ENCODE measurements around the gene POLR3C. TPM values are rescaled to one million over a fixed set of nuclear protein-coding genes. Genes with fewer than 3 reads are reported as not detected.

POLR3C gene, protein sequence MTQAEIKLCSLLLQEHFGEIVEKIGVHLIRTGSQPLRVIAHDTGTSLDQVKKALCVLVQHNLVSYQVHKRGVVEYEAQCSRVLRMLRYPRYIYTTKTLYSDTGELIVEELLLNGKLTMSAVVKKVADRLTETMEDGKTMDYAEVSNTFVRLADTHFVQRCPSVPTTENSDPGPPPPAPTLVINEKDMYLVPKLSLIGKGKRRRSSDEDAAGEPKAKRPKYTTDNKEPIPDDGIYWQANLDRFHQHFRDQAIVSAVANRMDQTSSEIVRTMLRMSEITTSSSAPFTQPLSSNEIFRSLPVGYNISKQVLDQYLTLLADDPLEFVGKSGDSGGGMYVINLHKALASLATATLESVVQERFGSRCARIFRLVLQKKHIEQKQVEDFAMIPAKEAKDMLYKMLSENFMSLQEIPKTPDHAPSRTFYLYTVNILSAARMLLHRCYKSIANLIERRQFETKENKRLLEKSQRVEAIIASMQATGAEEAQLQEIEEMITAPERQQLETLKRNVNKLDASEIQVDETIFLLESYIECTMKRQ
- 33.9 to 44.4 TPM (median 34.4 TPM) in 3 replicates for polyA plus RNA-seq
- 24.2 TPM for polyA plus RNA-seq (2011; ENCODE audit: low read depth)
- 29.2 and 35.5 TPM in 2 replicates for polyA plus RNA-seq (2011; cell fraction: cytosol; rRNA removed)
- 41.4 and 44.7 TPM in 2 replicates for polyA plus RNA-seq (2011; cell fraction: nucleus; rRNA removed)
- polyA plus RNA-seq (2012; ENCODE audit: low replicate concordance), result 17.8 and 24.1 TPM in 2 replicates
- polyA minus RNA-seq, result 20.3 to 49.4 TPM (median 46.9 TPM) in 3 replicates
- polyA minus RNA-seq (2011; cell fraction: cytosol; rRNA and poly(A)+ RNA removed), result 24.4 TPM
- polyA minus RNA-seq (2011; cell fraction: nucleus; rRNA and poly(A)+ RNA removed), result 17.8 and 28.3 TPM in 2 replicates

DNA sequence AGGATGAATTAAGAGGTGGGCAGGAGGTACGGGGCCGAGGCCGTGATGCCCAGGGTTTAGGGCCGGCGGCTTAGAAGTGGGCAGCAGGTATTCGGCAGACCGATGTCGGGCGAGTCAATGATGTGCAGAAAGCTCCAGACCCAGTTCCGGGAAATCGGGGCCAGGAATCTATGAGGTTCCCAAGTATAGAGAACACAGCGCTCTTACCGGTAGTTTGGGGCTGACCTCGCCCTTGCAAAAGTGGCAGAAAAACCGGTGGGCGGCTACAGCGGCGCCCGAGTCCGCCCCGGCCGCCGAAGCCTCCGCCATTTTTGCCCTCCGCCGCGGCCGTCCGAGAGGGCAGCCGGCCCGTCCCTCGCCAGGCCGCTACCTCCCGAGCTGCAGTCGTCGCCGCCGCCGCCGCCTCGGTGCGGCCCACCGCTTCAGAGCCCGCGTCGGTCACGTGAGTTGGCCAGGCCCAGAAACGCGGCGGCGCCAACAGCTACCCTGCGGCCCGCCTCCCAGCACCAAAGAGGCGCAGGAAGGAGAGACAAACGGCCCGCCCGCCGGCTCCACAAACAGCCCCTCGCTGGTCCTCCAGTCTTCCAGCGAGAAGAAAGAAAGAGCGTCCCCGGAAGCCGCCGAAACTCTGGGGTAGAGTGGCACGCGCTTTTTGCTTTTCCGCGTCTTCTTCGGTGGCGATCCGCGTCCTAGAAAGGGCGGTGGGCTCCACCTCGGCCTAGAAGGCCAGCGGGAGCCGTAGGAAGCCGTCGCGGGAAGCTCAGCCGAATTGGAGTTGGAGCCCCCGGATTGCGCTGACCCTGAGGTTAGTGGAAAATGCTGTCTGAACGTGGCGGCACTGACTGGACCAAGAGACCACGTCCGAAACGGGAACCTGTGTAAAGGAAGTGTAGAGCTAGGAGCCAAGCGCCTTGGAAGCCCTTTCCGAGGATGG, at the start of gene POLR3C, which contains the start of gene RNF115:
POLR3C (plus strand) TSS at position 636 of the 934 bp plus-strand sequence. CDS start 1,577 bp downstream, outside the sequence.
RNF115 (minus strand) TSS at position 531 of the 934 bp plus-strand sequence; CDS start at position 309, 222 bp downstream.
- Histone ChIP-seq H2AFZ (ENCODE audit: control insufficient read depth, low read length) (peak within 1 kb of the TSS; percentile 98), H3K4me2 (ENCODE audit: control insufficient read depth, extremely low read depth, insufficient read depth, low read depth, low read length) (peak within 1 kb of the TSS; percentile 99), H3K27me3 (ENCODE audit: control insufficient read depth, extremely low read depth, insufficient read depth, low read length) (no peaks in the 10 kb centered on the region), H3K36me3 (ENCODE audit: control insufficient read depth in 2 of 2, extremely low read depth in 1 of 2, insufficient read depth in 2 of 2, low read length in 2 of 2) (peaks cover 8 to 23% of the 10 kb centered on the region in 2 experiments), H3K79me2 (ENCODE audit: control insufficient read depth, insufficient read depth, low read length) (peaks cover 26% of the 10 kb centered on the region), H3K9me1 (ENCODE audit: control insufficient read depth, extremely low read depth, insufficient read depth, low read length) (no peaks in the 10 kb centered on the region), H3K4me1 (ENCODE audit: control insufficient read depth, extremely low read depth, insufficient read depth, low read length) (peaks cover 5% of the 10 kb centered on the region), H4K20me1 (ENCODE audit: control insufficient read depth, extremely low read depth, insufficient read depth, low read length) (no peaks in the 10 kb centered on the region), H3K4me3 (ENCODE audit: control insufficient read depth in 2 of 3, extremely low read depth in 1 of 3, insufficient read depth in 2 of 3, low read depth in 1 of 3, low read length in 3 of 3) (peak within 1 kb of the TSS; percentile 84 to 99 (median 96)), H3K9ac (ENCODE audit: control insufficient read depth, extremely low read depth, insufficient read depth, low read length) (peak within 1 kb of the TSS; percentile 98), H3K27ac (ENCODE audit: control insufficient read depth, insufficient read depth, low read length) (peak within 1 kb of the TSS; percentile 93), H3K9me3 (ENCODE audit: control insufficient read depth, low read depth, low read length) (no peaks in the 10 kb centered on the region)
- DNase-seq (ENCODE audit: low read depth, low spot score), result peak; percentile 41
- dilution Hi-C loops (cut with MboI; ENCODE audit: extremely low pct_ligation_motif_present, low sequenced_read_pairs), result no loop called here
- FAIRE-seq, result no peak
- no peak for TF ChIP-seq CTCF (optimal IDR thresholded peaks at IDR 0.05 in 1 of 3, IDR thresholded peaks at IDR 0.05 in 1 of 3, conservative IDR thresholded peaks at IDR 0.05 in 1 of 3; ENCODE audit: extremely low read depth in 1 of 3, insufficient read depth in 2 of 3, low read length in 3 of 3)
- TF ChIP-seq EZH2 (IDR thresholded peaks at IDR 0.05; ENCODE audit: low read length), result no peak

DNA sequence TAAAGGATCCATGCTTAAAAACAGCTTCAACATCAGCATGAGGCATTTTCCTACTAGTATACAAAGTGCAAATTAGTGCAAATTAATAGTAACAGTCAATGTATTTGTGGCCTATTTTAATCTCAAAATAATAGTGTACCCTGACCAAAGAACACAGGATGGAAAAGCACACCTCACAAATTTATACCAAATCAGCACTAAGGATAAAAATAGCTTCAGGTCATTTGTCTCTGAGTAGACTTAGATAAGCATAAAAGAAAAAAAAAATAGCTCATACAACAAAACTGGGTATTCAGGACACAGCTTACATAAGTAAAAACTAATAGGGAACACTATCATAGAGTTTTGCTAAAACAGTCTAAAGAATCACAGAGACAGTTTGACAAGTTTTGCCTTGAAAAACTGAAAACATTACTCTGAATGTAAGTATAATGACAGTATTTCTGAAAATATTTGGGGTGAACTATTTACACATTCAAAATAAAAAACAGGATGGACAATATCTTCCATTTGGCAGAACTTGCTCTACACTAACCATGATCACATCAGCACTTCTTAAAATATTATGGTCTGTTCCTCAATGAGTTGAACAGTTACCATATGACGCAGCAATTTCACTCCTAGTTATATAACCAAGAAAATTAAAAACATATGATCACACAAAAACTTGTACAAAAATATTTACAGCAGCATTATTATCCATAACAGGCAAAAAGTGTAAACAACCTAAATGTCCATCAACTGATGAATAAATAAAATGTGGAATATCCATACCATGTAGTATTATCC, 46.4 kb upstream of the POLR3C start:
- H3K27me3 ChIP-seq (ENCODE audit: control insufficient read depth, extremely low read depth, insufficient read depth, low read length), result no peaks in the 10 kb centered on the region
- TF ChIP-seq EZH2 (IDR thresholded peaks at IDR 0.05; ENCODE audit: low read length) (no peak), CTCF (optimal IDR thresholded peaks at IDR 0.05 in 1 of 3, IDR thresholded peaks at IDR 0.05 in 1 of 3, conservative IDR thresholded peaks at IDR 0.05 in 1 of 3; ENCODE audit: extremely low read depth in 1 of 3, insufficient read depth in 2 of 3, low read length in 3 of 3) (no peak)
- H3K36me3 ChIP-seq (ENCODE audit: control insufficient read depth in 2 of 2, extremely low read depth in 1 of 2, insufficient read depth in 2 of 2, low read length in 2 of 2), result no peaks in the 10 kb centered on the region
- dilution Hi-C loops (cut with MboI; ENCODE audit: extremely low pct_ligation_motif_present, low sequenced_read_pairs), result no loop called here
- H3K79me2 ChIP-seq (ENCODE audit: control insufficient read depth, insufficient read depth, low read length), result no peaks in the 10 kb centered on the region
- FAIRE-seq (no peak), DNase-seq (ENCODE audit: low read depth, low spot score) (no peak)
- no peak overlapping the region for H3K9ac ChIP-seq (ENCODE audit: control insufficient read depth, extremely low read depth, insufficient read depth, low read length)
- no peak overlapping the region for H3K27ac ChIP-seq (ENCODE audit: control insufficient read depth, insufficient read depth, low read length)
- no peak overlapping the region for H3K4me3 ChIP-seq (ENCODE audit: control insufficient read depth in 2 of 3, extremely low read depth in 1 of 3, insufficient read depth in 2 of 3, low read depth in 1 of 3, low read length in 3 of 3)
- no peaks in the 10 kb centered on the region for H4K20me1 ChIP-seq (ENCODE audit: control insufficient read depth, extremely low read depth, insufficient read depth, low read length)
- no peaks in the 10 kb centered on the region for H3K9me3 ChIP-seq (ENCODE audit: control insufficient read depth, low read depth, low read length)
- no peak overlapping the region for H2AFZ ChIP-seq (ENCODE audit: control insufficient read depth, low read length)
- peaks cover 6% of the 10 kb centered on the region for H3K4me1 ChIP-seq (ENCODE audit: control insufficient read depth, extremely low read depth, insufficient read depth, low read length)
- H3K9me1 ChIP-seq (ENCODE audit: control insufficient read depth, extremely low read depth, insufficient read depth, low read length), result no peaks in the 10 kb centered on the region
- no peak overlapping the region for H3K4me2 ChIP-seq (ENCODE audit: control insufficient read depth, extremely low read depth, insufficient read depth, low read depth, low read length)

Measured in keratinocyte (primary cell).